Measurements from ENCODE around the gene IL37.

GRCh38 chr2:112880091-112880531 lies 30.9 kb upstream of the IL37 start:
- no peak for TF ChIP-seq POLR2A (IDR thresholded peaks at IDR 0.05; ENCODE audit: low read depth, low read length)
- TF ChIP-seq POLR2AphosphoS5 (IDR thresholded peaks at IDR 0.05; ENCODE audit: low read depth, low read length) = no peak
- no peak for TF ChIP-seq TAF1 (IDR thresholded peaks at IDR 0.05; ENCODE audit: low read depth, low read length)
- TF ChIP-seq PAX5 (IDR thresholded peaks at IDR 0.05; ENCODE audit: insufficient read depth, low read length, severe bottlenecking) = no peak
